AG09309 (cell line): ENCODE measurements around the gene DACH1.

Experiments
- DNase-seq: peaks from one replicate; pipeline ENCODE4 v3.0.0-alpha.2; 2010; ENCODE audit warnings: low read depth
- H3K4me3 ChIP-seq: 2 replicates; pipeline ENCODE4 v1.5.1; 2011; ENCODE audit warnings: mild to moderate bottlenecking, low read depth, low read length, moderate library complexity; ENCODE audit not compliant: control insufficient read depth
- CTCF ChIP-seq: IDR thresholded peaks from 2 replicates; pipeline ENCODE4 v1.5.1; 2011; ENCODE audit warnings: mild to moderate bottlenecking, low read depth, low read length, inconsistent platforms; ENCODE audit not compliant: insufficient read depth, control insufficient read depth; ENCODE audit errors: missing control alignments

DACH1 gene

GRCh38 chr13:71831716-71832115, 35.3 kb downstream of the DACH1 start:
- no peak for DNase-seq
- no peak overlapping the region for H3K4me3 ChIP-seq
- no peak for TF ChIP-seq CTCF

- H3K4me3 ChIP-seq: no peak overlapping the region
- no peak for DNase-seq
- no peak for TF ChIP-seq CTCF
Measured at GRCh38 chr13:71830736-71831135, 36.3 kb downstream of the DACH1 start.

- no peak for DNase-seq
- no peak overlapping the region for H3K4me3 ChIP-seq
- TF ChIP-seq CTCF: no peak
Measured at GRCh38 chr13:71830323-71830722, 36.7 kb downstream of the DACH1 start.

- no peak for TF ChIP-seq CTCF
- no peak overlapping the region for H3K4me3 ChIP-seq
- no peak for DNase-seq
Measured at GRCh38 chr13:71829547-71829946, 37.5 kb downstream of the DACH1 start.

- no peak for TF ChIP-seq CTCF
- H3K4me3 ChIP-seq: no peak overlapping the region
- no peak for DNase-seq
Measured at GRCh38 chr13:71828564-71828963, 38.4 kb downstream of the DACH1 start.

- DNase-seq: no peak
- no peak overlapping the region for H3K4me3 ChIP-seq
- TF ChIP-seq CTCF: no peak
Measured at GRCh38 chr13:71828117-71828516, 38.9 kb downstream of the DACH1 start.

GRCh38 chr13:71827241-71827640, 39.8 kb downstream of the DACH1 start:
- TF ChIP-seq CTCF: no peak
- no peak overlapping the region for H3K4me3 ChIP-seq
- DNase-seq: no peak
